Brain microvascular endothelial cell (primary cell): ENCODE results near the gene SBF1.

ENCODE experiments used
- DNase-seq: peaks from one replicate; pipeline ENCODE4 v3.0.0-alpha.2; 2020
- H3K27ac ChIP-seq: fragments of 250-450 bp; sonication (Bioruptor Pico); 2 replicates; pipeline ENCODE4 v1.5.1; 2020; ENCODE audit warnings: mild to moderate bottlenecking, moderate library complexity
- H3K27me3 ChIP-seq: fragments of 250-450 bp; sonication (Bioruptor Pico); replicated peaks from 2 replicates; pipeline ENCODE4 v1.5.1; 2020; ENCODE audit warnings: mild to moderate bottlenecking
- H3K36me3 ChIP-seq: fragments of 250-450 bp; sonication (Bioruptor Pico); replicated peaks from 2 replicates; pipeline ENCODE4 v1.5.1; 2020; ENCODE audit warnings: mild to moderate bottlenecking
- H3K4me3 ChIP-seq: 2 replicates; pipeline ENCODE4 v1.5.1; 2011; ENCODE audit warnings: low read depth, mild to moderate bottlenecking, control low read depth, low read length, moderate library complexity
- CTCF ChIP-seq: IDR thresholded peaks from 2 replicates; pipeline ENCODE4 v1.5.1; 2011; ENCODE audit warnings: low read depth, mild to moderate bottlenecking, moderate library complexity, low read length, control low read depth, inconsistent platforms; ENCODE audit errors: missing control alignments
- in situ Hi-C: cut with HindIII; loops from 2 replicates; pipeline ENCODE4 v1.10.0; 2017; ENCODE audit warnings: low sequenced_read_pairs, low pct_ligation_motif_present

SBF1 gene

GRCh38 chr22:50483977-50484853, 9.4 kb upstream of the SBF1 start:
- Histone ChIP-seq H3K36me3 (no peaks in the 10 kb centered on the region), H3K27me3 (peaks cover 11% of the 10 kb centered on the region), H3K4me3 (no peak overlapping the region), H3K27ac (no peak overlapping the region)
- no peak for DNase-seq
- in situ Hi-C loops: no loop called here
- no peak for TF ChIP-seq CTCF

GRCh38 chr22:50483556-50483955, 8.7 kb upstream of the SBF1 start:
- in situ Hi-C loops: no loop called here
- H3K27ac ChIP-seq: no peak overlapping the region
- no peaks in the 10 kb centered on the region for H3K36me3 ChIP-seq
- DNase-seq: no peak
- TF ChIP-seq CTCF: no peak
- no peak overlapping the region for H3K4me3 ChIP-seq
- H3K27me3 ChIP-seq: peaks cover 11% of the 10 kb centered on the region

- TF ChIP-seq CTCF: no peak
- no peak overlapping the region for H3K27ac ChIP-seq
- no peak overlapping the region for H3K4me3 ChIP-seq
- peaks cover 11% of the 10 kb centered on the region for H3K27me3 ChIP-seq
- no peaks in the 10 kb centered on the region for H3K36me3 ChIP-seq
- no peak for DNase-seq
- in situ Hi-C loops: no loop called here
Measured at GRCh38 chr22:50483106-50483505, 8.3 kb upstream of the SBF1 start.

- H3K4me3 ChIP-seq: peak overlapping the region; percentile 36
- no peak for TF ChIP-seq CTCF
Measured at GRCh38 chr22:50482107-50483074, 7.6 kb upstream of the SBF1 start.

GRCh38 chr22:50481440-50482106, 6.7 kb upstream of the SBF1 start, which contains the start of gene ADM2:
Gene ADM2, plus strand, starts transcription at chr22:50481543. Its CDS starts 305 bp downstream, at chr22:50481848.
- in situ Hi-C loops: no loop called here
- no peak for TF ChIP-seq CTCF
- DNase-seq: no peak
- Histone ChIP-seq H3K4me3 (peak within 1 kb of the TSS; percentile 36), H3K36me3 (no peaks in the 10 kb centered on the region), H3K27me3 (peaks cover 11% of the 10 kb centered on the region), H3K27ac (no peak within 1 kb of the TSS)

More at GRCh38 chr22:50482107-50483074, 7.6 kb upstream of the SBF1 start:
- in situ Hi-C loops: no loop called here
- no peak overlapping the region for H3K27ac ChIP-seq
- no peaks in the 10 kb centered on the region for H3K36me3 ChIP-seq
- peaks cover 11% of the 10 kb centered on the region for H3K27me3 ChIP-seq
- no peak for DNase-seq
